ENCODE results near the gene TEX35. TPM values are rescaled to one million over a fixed set of nuclear protein-coding genes. Genes with fewer than 3 reads are reported as not detected.

TEX35 gene
- total RNA-seq, 5 donors from 2014 or later (not counting 1 experiment from before 2014, with no cell fraction given), result not detected

GRCh38 chr1:178491721-178492120, 21.2 kb upstream of the TEX35 start:
- no peaks in the 10 kb centered on the region for H3K36me3 ChIP-seq (ENCODE audit: control insufficient read depth in 2 of 2, extremely low read depth in 1 of 2, insufficient read depth in 1 of 2, low read length in 1 of 2)
- no peak overlapping the region for H3K27ac ChIP-seq (ENCODE audit: low read length)
- 100% methylated on average over 2 of the region's 4 CpGs for WGBS (ENCODE audit: insufficient coverage)
- H3K9me3 ChIP-seq, result no peaks in the 10 kb centered on the region
- H3K27me3 ChIP-seq (replicated peaks in 1 of 2; ENCODE audit: control insufficient read depth in 2 of 2, extremely low read depth in 1 of 2, insufficient read depth in 2 of 2, low read length in 1 of 2), result peaks cover 0 to 23% of the 10 kb centered on the region in 2 experiments
- CTCF ChIA-PET, result no interaction called here
- Mint-ChIP-seq H3K4me3 (no peak overlapping the region), H3K4me1 (no peaks in the 10 kb centered on the region), H3K27me3 (peaks cover 15 to 17% of the 10 kb centered on the region in 2 donors), H3K27ac (no peak overlapping the region), H3K9me3 (no peaks in the 10 kb centered on the region), H3K36me3 (no peaks in the 10 kb centered on the region)
- ATAC-seq (replicated peaks in 1 of 4), result no peak
- POLR2A ChIA-PET, result no interaction called here
- DNase-seq, result no peak
- no peaks in the 10 kb centered on the region for H3K4me1 ChIP-seq (ENCODE audit: control insufficient read depth in 1 of 2, extremely low read depth in 1 of 2, insufficient read depth in 2 of 2, low read length in 2 of 2)
- H3K4me3 ChIP-seq (ENCODE audit: control insufficient read depth in 1 of 2, extremely low read depth in 1 of 2, low read length in 1 of 2), result no peak overlapping the region

DNA sequence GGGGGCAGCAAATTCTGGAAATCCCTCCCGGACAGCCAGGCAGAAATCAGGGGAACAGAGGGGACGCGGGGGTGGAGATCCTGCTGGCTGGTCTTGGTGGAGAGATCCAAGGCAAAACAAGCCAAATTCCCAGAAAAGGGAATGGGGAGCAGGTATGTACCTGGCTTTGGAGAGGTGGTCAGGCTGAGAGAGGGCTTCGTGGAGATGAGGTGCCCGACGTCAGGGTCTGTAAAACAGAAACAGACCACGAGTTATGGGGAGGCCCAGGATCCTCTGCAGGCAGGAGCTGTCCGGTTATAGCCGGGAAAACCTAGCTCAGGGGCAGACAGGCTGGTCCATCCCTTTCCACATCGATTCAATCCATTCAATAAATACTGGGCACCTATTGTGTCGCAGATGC, 20.6 kb upstream of the TEX35 start:
- H3K9me3 Mint-ChIP-seq, result no peaks in the 10 kb centered on the region
- ATAC-seq (replicated peaks in 1 of 4), result no peak
- Histone ChIP-seq H3K27me3 (replicated peaks in 1 of 2; ENCODE audit: control insufficient read depth in 2 of 2, extremely low read depth in 1 of 2, insufficient read depth in 2 of 2, low read length in 1 of 2) (peaks cover 0 to 18% of the 10 kb centered on the region in 2 experiments), H3K9me3 (no peaks in the 10 kb centered on the region), H3K27ac (ENCODE audit: low read length) (no peak overlapping the region), H3K4me3 (ENCODE audit: control insufficient read depth in 1 of 2, extremely low read depth in 1 of 2, low read length in 1 of 2) (no peak overlapping the region), H3K36me3 (ENCODE audit: control insufficient read depth in 2 of 2, extremely low read depth in 1 of 2, insufficient read depth in 1 of 2, low read length in 1 of 2) (no peaks in the 10 kb centered on the region), H3K4me1 (ENCODE audit: control insufficient read depth in 1 of 2, extremely low read depth in 1 of 2, insufficient read depth in 2 of 2, low read length in 2 of 2) (no peaks in the 10 kb centered on the region)
- ChIA-PET CTCF (no interaction called here), POLR2A (no interaction called here)
- peaks cover 14% of the 10 kb centered on the region in 2 donors for H3K27me3 Mint-ChIP-seq
- H3K4me1 Mint-ChIP-seq, result no peaks in the 10 kb centered on the region
- no peak overlapping the region for H3K27ac Mint-ChIP-seq
- H3K4me3 Mint-ChIP-seq, result no peak overlapping the region
- DNase-seq, result no peak
- no peaks in the 10 kb centered on the region for H3K36me3 Mint-ChIP-seq
- WGBS (ENCODE audit: insufficient coverage), result 95% methylated on average over 10 of the region's 11 CpGs

GRCh38 chr1:178493301-178493741, 19.6 kb upstream of the TEX35 start:
- Mint-ChIP-seq H3K36me3 (no peaks in the 10 kb centered on the region), H3K9me3 (no peaks in the 10 kb centered on the region), H3K4me1 (no peaks in the 10 kb centered on the region), H3K27ac (no peak overlapping the region), H3K27me3 (peaks cover 4 to 6% of the 10 kb centered on the region in 2 donors), H3K4me3 (no peak overlapping the region)
- Histone ChIP-seq H3K27ac (ENCODE audit: low read length) (no peak overlapping the region), H3K4me3 (ENCODE audit: control insufficient read depth in 1 of 2, extremely low read depth in 1 of 2, low read length in 1 of 2) (no peak overlapping the region), H3K9me3 (no peaks in the 10 kb centered on the region), H3K36me3 (ENCODE audit: control insufficient read depth in 2 of 2, extremely low read depth in 1 of 2, insufficient read depth in 1 of 2, low read length in 1 of 2) (no peaks in the 10 kb centered on the region), H3K4me1 (ENCODE audit: control insufficient read depth in 1 of 2, extremely low read depth in 1 of 2, insufficient read depth in 2 of 2, low read length in 2 of 2) (no peaks in the 10 kb centered on the region), H3K27me3 (replicated peaks in 1 of 2; ENCODE audit: control insufficient read depth in 2 of 2, extremely low read depth in 1 of 2, insufficient read depth in 2 of 2, low read length in 1 of 2) (peaks cover 0 to 11% of the 10 kb centered on the region in 2 experiments)
- ChIA-PET POLR2A (no interaction called here), CTCF (no interaction called here)
- DNase-seq (no peak), ATAC-seq (replicated peaks in 1 of 4) (no peak)
- WGBS (ENCODE audit: insufficient coverage), result 92% methylated on average over 13 of the region's 16 CpGs

DNA sequence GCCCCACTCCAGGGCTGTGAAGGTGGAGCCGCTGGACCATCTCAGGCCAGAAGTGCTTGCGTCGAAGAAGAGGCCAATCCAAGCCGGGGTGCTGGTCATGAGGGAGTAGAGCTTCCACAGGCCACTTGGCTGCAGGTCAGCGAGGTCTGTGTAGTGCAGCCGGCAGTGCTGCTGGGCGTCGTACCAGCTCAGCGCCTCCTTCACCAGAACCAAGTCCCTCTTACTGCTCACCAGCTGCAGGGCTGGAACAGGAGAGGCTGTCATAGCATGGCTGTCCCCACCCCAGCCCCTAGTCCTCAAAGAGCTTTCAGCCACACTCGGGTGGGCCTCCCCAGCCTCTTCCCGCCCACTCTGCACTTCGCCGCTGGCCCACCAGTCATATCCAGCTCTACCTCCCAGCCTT, 18.3 kb upstream of the TEX35 start:
- no peaks in the 10 kb centered on the region for H3K9me3 ChIP-seq
- no peaks in the 10 kb centered on the region for H3K36me3 Mint-ChIP-seq
- H3K36me3 ChIP-seq (ENCODE audit: control insufficient read depth in 2 of 2, extremely low read depth in 1 of 2, insufficient read depth in 1 of 2, low read length in 1 of 2), result no peaks in the 10 kb centered on the region
- ATAC-seq (replicated peaks in 1 of 4) (no peak), DNase-seq (no peak)
- WGBS (ENCODE audit: insufficient coverage), result 75% methylated on average over 8 of the region's 13 CpGs
- POLR2A ChIA-PET, result no interaction called here
- no peaks in the 10 kb centered on the region for H3K4me1 Mint-ChIP-seq
- no peak overlapping the region for H3K4me3 ChIP-seq (ENCODE audit: control insufficient read depth in 1 of 2, extremely low read depth in 1 of 2, low read length in 1 of 2)
- no peaks in the 10 kb centered on the region for H3K9me3 Mint-ChIP-seq
- no peaks in the 10 kb centered on the region for H3K4me1 ChIP-seq (ENCODE audit: control insufficient read depth in 1 of 2, extremely low read depth in 1 of 2, insufficient read depth in 2 of 2, low read length in 2 of 2)
- no peak overlapping the region for H3K27ac Mint-ChIP-seq
- H3K27me3 ChIP-seq (replicated peaks in 1 of 2; ENCODE audit: control insufficient read depth in 2 of 2, extremely low read depth in 1 of 2, insufficient read depth in 2 of 2, low read length in 1 of 2), result peaks cover 0 to 8% of the 10 kb centered on the region in 2 experiments
- CTCF ChIA-PET, result no interaction called here
- no peak overlapping the region for H3K4me3 Mint-ChIP-seq
- no peak overlapping the region for H3K27ac ChIP-seq (ENCODE audit: low read length)
- no peaks in the 10 kb centered on the region for H3K27me3 Mint-ChIP-seq

DNA sequence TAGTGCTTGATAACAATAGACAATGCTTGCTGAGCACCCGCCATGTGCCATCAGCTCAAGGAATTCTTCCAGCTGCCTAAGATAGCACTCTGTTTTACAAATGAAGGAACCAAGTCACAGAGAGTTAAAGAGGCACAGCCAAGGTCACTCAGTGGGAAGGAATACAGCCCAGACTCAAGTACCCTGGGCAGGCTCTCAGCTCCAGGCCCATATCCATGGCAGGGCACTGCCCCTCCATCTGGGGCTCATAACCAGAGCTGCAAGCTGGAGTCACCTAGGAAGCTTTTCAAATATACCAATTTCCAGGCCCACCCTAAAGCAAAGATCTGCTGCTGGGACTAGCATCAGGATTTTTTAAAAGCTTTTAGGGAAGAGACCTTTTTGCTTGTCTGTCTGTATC, 17.8 kb upstream of the TEX35 start:
- H3K27me3 Mint-ChIP-seq, result no peaks in the 10 kb centered on the region
- no peaks in the 10 kb centered on the region for H3K9me3 Mint-ChIP-seq
- POLR2A ChIA-PET, result no interaction called here
- H3K27ac Mint-ChIP-seq, result no peak overlapping the region
- no peaks in the 10 kb centered on the region for H3K4me1 Mint-ChIP-seq
- 83% methylated on average over 1 of the region's 1 CpG for WGBS (ENCODE audit: insufficient coverage)
- H3K36me3 Mint-ChIP-seq, result no peaks in the 10 kb centered on the region
- no peak for DNase-seq
- CTCF ChIA-PET, result no interaction called here
- no peaks in the 10 kb centered on the region for H3K9me3 ChIP-seq
- no peak overlapping the region for H3K4me3 ChIP-seq (ENCODE audit: control insufficient read depth in 1 of 2, extremely low read depth in 1 of 2, low read length in 1 of 2)
- no peak overlapping the region for H3K27ac ChIP-seq (ENCODE audit: low read length)
- H3K27me3 ChIP-seq (replicated peaks in 1 of 2; ENCODE audit: control insufficient read depth in 2 of 2, extremely low read depth in 1 of 2, insufficient read depth in 2 of 2, low read length in 1 of 2), result peaks cover 0 to 8% of the 10 kb centered on the region in 2 experiments
- H3K36me3 ChIP-seq (ENCODE audit: control insufficient read depth in 2 of 2, extremely low read depth in 1 of 2, insufficient read depth in 1 of 2, low read length in 1 of 2), result no peaks in the 10 kb centered on the region
- H3K4me3 Mint-ChIP-seq, result no peak overlapping the region
- no peak for ATAC-seq (replicated peaks in 1 of 4)
- H3K4me1 ChIP-seq (ENCODE audit: control insufficient read depth in 1 of 2, extremely low read depth in 1 of 2, insufficient read depth in 2 of 2, low read length in 2 of 2), result no peaks in the 10 kb centered on the region

GRCh38 chr1:178495741-178496409, 17.0 kb upstream of the TEX35 start:
- Mint-ChIP-seq H3K27ac (no peak overlapping the region), H3K9me3 (no peaks in the 10 kb centered on the region), H3K4me3 (no peak overlapping the region), H3K27me3 (no peaks in the 10 kb centered on the region), H3K4me1 (no peaks in the 10 kb centered on the region), H3K36me3 (no peaks in the 10 kb centered on the region)
- no peak overlapping the region for H3K4me3 ChIP-seq (ENCODE audit: control insufficient read depth in 1 of 2, extremely low read depth in 1 of 2, low read length in 1 of 2)
- WGBS (ENCODE audit: insufficient coverage), result 86% methylated on average over 14 of the region's 16 CpGs
- POLR2A ChIA-PET, result no interaction called here
- no peaks in the 10 kb centered on the region for H3K36me3 ChIP-seq (ENCODE audit: control insufficient read depth in 2 of 2, extremely low read depth in 1 of 2, insufficient read depth in 1 of 2, low read length in 1 of 2)
- CTCF ChIA-PET, result no interaction called here
- ATAC-seq (replicated peaks in 1 of 4), result no peak
- no peaks in the 10 kb centered on the region for H3K4me1 ChIP-seq (ENCODE audit: control insufficient read depth in 1 of 2, extremely low read depth in 1 of 2, insufficient read depth in 2 of 2, low read length in 2 of 2)
- DNase-seq, result no peak
- peaks cover 0 to 6% of the 10 kb centered on the region in 2 experiments for H3K27me3 ChIP-seq (replicated peaks in 1 of 2; ENCODE audit: control insufficient read depth in 2 of 2, extremely low read depth in 1 of 2, insufficient read depth in 2 of 2, low read length in 1 of 2)
- H3K27ac ChIP-seq (ENCODE audit: low read length), result no peak overlapping the region
- H3K9me3 ChIP-seq, result no peaks in the 10 kb centered on the region

Data from T-cell (primary cell).